NCI-H82 treated with DMSO at 0.1 percent for 48 hours (cell line): ENCODE results near the gene EPB42.
"Not testable (repeated sequence)": the region's sequence is repeated elsewhere in the genome, so short reads cannot be mapped to it uniquely, and the experiment has no call there.

Experiments used
- DNase-seq: peaks from one replicate; lab custom pipeline; 2025; ENCODE audit not compliant: unreplicated experiment; lab: John Stamatoyannopoulos, UW

EPB42 gene

DNA sequence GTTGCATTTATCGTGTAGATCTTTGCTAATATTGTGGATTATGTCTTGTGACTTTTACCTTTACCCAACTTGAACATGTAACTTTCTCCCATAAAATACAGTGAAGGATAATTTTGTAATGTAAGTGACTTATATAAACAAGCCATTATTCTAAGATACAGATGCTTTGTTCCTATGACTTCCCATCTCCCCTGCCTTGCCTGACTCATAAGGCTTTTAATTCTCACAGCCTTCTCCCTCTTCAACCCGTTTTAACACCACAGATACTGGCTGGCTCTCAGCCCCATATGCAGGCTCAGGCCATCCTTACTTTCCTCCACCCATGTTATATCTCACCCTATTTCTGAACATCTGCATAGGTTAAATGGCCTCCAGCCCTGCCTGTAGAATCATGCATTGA, 31.5 kb downstream of the EPB42 start:
- no peak for DNase-seq

DNA sequence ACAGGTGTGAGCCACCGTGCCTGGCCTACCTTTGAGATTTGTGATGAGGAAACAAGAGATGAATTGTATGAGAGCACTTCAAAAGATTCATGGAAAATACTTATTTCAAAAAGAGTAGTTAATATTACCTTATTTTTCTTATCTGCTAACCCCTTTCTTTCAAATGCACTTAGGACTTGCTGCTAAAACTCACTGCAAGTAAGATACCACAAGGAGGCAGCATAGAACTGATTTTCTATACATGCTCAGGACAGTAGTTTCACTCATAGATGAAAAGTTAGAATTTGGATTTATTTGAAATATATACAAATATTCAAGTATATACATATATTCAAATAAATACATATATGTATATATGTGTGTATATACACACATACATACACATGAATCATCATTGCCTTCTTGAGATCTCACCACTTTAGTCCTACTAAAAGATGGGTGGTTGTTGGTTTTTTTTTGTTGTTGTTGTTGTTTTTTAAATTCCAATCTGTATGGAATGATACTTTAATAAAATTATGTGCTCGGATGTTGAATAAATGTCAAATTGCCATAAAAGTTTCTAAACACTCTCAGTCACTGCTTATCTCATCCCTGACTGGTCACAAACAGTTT, 33.2 kb downstream of the EPB42 start:
- no peak for DNase-seq

DNA sequence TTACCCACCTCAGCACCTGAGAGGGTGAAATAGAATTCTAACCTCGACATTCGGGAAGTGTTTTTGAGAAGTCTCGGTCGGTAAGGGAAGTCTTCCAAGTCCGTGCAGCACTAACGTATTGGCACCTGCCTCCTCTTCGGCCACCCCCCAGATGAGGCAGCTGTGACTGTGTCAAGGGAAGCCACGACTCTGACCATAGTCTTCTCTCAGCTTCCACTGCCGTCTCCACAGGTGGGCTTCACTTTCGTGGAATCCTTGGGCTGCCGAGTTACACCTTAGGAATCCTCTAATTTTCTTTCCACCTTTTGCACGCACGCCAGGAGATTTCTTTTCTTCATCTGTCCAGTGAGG, 34.8 kb downstream of the EPB42 start:
- DNase-seq: no peak

DNA sequence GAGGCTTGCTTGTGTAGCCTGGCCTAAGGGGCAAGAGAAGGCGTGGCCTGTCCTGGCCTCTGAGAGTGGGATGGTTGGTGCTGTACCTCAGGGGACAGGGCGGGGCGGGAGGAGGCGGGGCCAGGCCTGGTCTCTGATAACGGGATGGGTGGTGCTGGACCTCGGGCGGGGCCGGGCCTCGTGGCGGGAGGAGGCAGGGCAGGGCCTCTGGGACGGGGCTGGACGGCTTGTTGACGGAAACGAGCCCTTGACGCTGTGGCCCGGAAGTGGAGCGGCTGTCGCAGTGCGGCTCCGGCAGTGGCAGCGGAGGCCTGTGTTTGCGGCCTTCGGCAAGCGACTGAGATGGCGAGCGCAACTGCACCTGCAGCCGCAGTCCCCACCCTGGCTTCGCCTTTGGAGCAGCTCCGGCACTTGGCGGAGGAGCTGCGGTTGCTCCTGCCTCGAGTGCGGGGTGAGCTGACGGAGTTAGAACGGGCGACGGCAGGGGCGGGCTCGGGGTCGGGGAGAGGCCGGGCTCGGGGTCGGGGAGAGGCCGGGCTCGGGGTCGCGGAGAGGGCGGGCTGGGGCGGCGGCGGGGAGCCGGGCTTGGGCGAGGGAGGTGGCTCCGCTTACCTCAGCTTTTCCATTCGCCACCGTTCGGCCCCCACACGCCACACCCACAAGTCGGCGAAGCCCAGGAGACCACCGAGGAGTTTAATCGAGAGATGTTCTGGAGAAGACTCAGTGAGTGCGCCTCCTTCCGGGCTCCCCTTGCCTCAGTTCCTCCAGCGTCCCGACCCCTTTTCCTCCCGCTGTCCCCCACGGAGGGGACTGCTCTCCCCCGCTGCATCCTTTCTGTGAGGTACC, 35.4 kb downstream of the EPB42 start, which contains the start of gene CCNDBP1:
TSS of gene CCNDBP1 (plus strand) at position 247 of the 846 bp plus-strand sequence. CDS start at position 343, 96 bp downstream.
- peak; percentile 84 for DNase-seq

DNA sequence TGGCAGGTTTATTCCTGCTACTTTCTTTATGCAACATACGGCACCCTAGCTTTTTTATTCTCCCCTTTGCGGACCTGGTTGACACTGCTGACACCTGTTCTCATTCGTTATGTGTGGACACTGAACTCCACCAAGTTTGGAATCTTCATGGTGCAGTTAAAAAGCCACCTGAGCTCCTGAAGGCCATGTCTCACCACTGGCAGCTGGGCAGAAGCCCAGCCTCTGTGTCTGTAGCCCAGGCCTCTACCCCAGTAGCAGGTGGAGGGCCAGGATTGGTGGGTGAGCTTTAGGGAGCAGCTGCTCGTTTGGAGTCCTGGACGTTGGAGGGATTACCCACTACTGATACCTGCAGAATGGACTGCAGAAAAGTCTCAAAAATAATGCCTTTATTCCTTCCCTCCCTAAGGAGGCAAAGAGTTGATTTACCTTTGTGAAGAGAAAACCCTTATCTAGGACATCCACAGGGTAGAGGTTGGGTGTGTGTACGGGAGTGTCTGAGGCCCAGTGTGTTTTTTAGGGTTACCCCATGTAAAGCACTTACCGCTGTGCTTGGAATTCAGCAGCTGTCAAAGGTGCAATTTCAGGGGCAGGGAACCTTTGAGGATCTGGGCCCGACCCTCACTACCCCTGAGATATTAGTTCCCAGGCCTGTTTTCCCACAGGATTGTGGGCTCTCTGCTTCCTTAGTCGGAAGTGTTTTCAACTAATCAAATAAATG, 36.3 kb downstream of the EPB42 start:
- no peak for DNase-seq

DNA sequence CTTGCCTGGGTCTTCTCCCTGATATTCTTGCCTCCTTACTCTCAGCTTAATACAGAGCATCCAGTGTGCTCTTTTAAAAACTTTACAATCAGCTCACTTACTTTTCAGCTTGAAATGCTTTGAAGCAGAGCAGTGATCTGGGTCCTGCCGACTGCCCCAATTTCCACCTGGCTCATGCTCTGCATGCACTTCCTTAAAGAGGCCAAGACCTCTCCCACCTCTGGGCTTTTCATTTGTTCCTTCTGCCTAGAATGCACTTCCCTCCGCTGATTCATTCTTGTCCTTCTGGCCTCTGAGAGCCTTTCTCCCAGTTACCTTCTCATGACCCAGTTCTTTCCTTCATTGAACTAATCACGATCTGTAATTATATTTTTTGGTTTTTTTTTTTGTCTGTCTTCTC, 37.5 kb downstream of the EPB42 start:
- no peak for DNase-seq

DNA sequence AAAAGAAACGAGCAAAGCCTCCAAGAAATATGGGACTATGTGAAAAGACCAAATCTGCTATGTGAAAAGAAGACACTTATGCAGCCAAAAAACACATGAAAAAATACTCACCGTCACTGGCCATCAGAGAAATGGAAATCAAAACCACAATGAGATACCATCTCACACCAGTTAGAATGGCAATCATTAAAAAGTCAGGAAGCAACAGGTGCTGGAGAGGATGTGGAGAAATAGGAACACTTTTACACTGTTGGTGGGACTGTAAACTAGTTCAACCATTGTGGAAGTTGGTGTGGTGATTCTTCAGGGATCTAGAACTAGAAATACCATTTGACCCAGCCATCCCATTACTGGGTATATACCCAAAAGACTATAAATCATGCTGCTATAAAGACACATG, 43.7 kb downstream of the EPB42 start:
- DNase-seq: not testable (repeated sequence)

DNA sequence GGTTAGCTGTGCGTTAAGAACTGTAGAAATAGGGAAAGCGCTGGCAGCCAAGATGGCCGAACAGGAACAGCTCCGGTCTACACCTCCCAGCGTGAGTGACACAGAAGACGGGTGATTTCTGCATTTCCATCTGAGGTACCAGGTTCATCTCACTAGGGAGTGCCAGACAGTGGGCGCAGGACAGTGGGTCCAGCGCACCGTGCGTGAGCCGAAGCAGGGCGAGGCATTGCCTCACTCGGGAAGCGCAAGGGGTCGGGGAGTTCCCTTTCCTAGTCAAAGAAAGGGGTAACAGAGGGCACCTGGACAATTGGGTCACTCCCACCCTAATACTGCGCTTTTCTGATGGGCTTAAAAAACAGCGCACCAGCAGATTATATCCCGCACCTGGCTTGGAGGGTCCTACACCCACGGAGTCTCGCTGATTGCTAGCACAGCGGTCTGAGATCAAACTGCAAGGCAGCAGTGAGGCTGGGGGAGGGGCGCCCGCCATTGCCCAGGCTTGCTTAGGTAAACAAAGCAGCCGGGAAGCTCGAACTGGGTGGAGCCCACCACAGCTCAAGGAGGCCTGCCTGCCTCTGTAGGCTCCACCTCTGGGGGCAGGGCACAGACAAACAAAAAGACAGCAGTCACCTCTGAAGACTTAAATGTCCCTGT, 45.0 kb downstream of the EPB42 start:
- not testable (repeated sequence) for DNase-seq

DNA sequence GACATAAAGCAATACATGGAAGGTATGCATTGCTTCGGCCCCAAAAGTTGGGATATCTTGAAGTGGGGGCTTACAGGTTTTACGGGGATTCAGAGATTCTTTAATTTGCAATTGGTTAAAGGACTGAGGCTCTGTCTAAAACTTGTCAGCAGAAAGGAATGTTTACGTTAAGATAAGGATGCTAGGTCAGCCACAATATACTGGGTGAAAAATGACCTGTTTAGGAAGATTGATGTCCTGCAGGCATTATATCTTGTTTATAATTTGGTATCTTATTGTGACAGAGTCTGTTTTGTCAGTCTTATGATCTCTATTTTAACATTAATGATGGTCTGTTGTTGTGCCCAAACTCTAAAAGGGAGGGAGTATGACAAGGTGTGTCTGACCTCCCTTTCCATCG, 50.9 kb downstream of the EPB42 start:
- DNase-seq: no peak

DNA sequence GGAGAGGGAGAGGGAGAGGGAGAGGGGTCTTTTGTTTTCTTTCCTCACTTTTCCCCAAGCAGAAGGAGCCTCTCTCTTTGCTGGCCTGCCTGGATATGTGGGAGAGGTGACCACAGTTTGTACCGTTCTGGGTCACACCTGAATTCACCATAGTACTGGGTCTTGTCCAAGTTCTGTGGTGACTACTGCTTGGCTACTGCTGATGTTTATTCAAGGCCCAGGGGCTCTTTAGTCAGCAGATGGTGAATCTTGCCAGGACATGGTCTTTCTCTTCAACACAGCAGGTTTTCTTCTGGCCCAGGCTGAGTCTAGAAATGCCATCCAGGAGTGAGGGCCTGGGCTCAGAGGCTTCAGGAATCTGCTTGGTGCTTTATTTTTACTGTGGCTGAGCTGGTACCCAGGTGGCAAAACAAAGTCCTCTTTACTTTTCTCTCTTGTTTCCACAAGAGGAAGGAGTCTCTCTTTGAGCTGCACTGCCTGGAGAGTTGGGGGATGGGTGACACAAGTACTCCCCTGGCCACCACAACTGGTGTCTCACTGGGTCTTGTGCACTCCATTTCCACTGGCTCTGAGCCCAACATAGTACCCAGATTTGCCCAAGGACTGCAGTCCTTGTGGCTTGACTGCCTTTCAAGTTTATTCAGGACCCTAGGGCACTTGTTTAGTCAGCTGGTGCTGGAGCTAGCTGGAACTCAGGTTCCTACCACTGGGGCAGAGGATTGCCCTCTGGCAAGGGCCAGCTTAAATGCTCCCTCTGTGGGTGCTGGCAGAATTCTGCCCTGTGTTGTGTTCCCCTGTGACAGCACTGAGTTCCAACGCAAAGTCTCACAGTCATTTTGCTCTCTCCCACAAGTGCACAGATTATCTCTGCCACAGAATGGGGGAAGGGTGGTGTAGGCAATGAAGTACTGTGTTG, 52.4 kb downstream of the EPB42 start:
- DNase-seq: no peak

DNA sequence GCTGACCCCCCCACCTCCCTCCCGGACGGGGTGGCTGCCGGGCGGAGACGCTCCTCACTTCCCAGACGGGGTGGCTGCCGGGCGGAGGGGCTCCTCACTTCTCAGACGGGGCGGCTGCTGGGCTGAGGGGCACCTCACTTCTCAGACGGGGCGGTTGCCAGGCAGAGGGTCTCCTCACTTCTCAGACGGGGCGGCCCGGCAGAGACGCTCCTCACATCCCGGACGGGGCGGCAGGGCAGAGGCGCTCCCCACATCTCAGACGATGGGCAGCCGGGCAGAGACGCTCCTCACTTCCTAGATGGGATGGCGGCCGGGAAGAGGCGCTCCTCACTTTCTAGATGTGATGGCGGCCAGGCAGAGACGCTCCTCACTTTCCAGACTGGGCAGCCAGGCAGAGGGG, 53.6 kb downstream of the EPB42 start:
- DNase-seq: not testable (repeated sequence)

DNA sequence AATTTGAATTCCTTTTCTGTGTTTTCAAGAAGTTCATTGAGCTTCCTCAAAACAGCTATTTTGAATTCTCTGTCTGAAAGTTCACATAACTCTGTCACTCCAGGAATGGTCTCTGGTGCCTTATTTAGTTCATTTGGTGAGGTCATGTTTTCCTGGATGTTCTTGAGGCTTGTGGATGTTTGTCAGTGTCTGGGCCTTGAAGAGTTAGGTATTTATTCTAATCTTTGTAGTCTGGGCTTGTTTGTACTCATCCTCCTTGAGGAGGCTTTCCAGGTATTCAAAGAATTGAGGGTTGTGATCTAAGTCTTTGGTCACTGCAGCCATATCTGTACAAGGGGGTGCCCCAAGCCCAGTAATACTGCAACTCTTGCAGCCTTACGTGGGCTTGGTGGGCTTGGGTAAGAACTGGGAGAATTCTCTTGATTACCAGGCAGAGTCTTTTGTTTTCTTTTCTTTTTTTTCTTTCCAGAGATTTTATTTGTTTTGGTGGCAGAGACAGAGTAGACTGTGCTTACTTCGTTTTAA, 55.0 kb downstream of the EPB42 start:
- no peak for DNase-seq

DNA sequence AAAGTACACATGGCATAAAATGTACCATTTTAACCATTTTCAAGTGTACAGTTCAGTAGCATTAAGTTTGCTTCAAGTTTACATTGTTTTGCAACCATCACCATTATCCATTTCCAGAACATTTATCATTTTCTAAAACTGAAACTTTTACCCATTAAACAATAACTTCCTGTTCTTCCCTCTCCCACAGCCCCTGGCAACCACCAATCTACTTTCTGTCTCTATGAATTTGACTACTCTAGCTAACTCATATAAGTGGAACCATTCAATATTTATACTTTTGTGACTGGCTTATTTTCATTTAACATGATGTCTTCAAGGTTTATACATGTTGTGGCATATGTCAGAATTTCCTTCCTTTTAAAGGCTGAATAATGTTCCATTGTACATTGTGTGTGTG, 67.5 kb downstream of the EPB42 start:
- no peak for DNase-seq

DNA sequence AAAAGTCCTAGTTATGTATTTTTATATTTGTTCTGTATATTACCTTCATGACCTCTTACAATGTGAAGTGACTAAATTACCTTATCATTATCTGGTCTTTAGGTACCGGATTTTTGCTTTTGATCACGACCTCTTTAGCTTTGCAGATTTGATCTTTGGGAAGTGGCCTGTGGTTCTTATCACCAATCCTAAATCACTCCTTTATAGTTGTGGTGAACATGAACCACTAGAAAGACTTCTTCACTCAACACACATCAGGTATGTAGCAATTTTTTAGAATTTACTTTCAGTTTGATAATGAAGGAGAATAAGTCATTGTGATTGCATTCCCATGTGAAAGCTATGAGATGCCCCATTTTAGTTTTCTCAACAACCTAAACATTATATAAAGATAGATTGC, 69.1 kb downstream of the EPB42 start:
- DNase-seq: no peak

DNA sequence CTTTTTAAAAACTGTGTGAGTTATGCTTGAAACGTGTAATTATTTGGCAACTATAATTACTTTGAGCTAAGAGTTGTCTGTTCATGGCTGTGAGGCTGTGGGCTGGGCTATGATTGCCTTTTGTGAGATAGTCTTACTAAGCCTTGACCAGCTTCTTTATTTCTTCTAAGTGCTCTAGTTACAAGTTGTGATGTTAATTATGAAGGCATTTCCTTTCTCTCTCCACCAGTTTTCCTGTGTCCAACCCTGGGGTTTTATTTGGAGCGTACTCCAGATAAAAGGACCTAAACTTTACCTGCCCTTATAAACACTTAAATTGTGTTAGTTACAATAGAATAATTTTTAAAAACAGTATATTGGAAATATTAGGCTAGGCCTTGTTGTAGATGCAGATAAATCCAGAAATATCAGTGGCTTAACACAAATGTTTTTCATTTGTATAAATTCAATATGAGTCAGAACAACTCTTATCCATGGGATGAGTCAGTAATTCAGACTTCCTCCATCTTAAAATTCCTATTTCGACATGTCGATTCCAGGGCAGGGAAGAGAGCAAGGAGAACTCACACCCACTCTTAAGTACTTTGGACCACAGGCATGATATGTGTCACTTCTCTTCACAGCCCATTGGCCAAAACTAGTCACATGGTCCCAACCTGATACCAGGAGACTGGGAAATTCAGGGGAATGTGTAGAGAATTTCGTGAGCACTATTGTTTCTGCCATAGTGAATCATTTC, 70.5 kb downstream of the EPB42 start:
- no peak for DNase-seq
